ENCODE data around the gene CAMK4. TPM values are rescaled to one million over a fixed set of nuclear protein-coding genes. Genes with fewer than 3 reads are reported as not detected.

Gene CAMK4
- total and polyA plus RNA-seq, 2 donors (not counting 3 experiments of a cell fraction or from before 2014, with no cell fraction given): 2.2 to 5.4 TPM

DNA sequence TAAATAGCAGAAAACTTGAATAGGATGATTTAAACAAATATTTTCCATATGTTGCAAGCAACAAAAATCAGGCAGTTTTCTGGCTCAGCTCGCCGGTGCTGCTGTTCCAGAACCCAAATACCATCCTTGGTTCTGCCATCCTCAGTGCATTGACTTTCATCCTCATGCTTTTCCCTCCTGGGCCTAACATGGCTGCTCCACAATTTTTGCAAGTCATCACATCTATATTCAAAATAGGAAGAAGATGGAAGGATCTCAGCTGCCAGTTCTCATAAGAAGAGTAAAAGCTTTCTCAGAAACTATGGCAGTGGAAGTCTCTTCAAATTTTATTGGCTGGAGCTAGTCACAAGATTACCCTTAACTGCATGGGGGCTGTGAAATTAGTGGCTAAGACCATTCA, 151.5 kb downstream of the CAMK4 start:
- no peak for TF ChIP-seq GATA2 (IDR thresholded peaks at IDR 0.05; ENCODE audit: insufficient read depth, insufficient read length, low read depth, low read length)
- TF ChIP-seq POLR2AphosphoS5 (IDR thresholded peaks at IDR 0.05; ENCODE audit: insufficient read depth, low read depth, low read length): no peak
- no peak for TF ChIP-seq EZH2 (IDR thresholded peaks at IDR 0.05; ENCODE audit: borderline replicate concordance, low read depth, low read length, severe bottlenecking)
- no peak for TF ChIP-seq MYC (IDR thresholded peaks at IDR 0.05; ENCODE audit: low read depth, low read length)
- TF ChIP-seq, protein P1, sequence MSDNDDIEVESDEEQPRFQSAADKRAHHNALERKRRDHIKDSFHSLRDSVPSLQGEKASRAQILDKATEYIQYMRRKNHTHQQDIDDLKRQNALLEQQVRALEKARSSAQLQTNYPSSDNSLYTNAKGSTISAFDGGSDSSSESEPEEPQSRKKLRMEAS (IDR thresholded peaks at IDR 0.05; ENCODE audit: insufficient read depth, insufficient read length): no peak
- no peak for TF ChIP-seq CTCF (IDR thresholded peaks at IDR 0.05; ENCODE audit: extremely low read depth in 1 of 2, insufficient read depth in 1 of 2, low read depth in 1 of 2, low read length in 2 of 2)
- no peak for TF ChIP-seq FOS (IDR thresholded peaks at IDR 0.05; ENCODE audit: borderline replicate concordance, insufficient read depth, low read length)
- no peak for TF ChIP-seq JUN (IDR thresholded peaks at IDR 0.05; ENCODE audit: borderline replicate concordance, insufficient read depth, insufficient read length, low read depth)
- no peak for TF ChIP-seq POLR2A (IDR thresholded peaks at IDR 0.05; ENCODE audit: low read depth, low read length)
- intact Hi-C loops (cut with micrococcal nuclease): no loop called here
- FAIRE-seq (no peak), DNase-seq (ENCODE audit: low read depth, low spot score) (no peak)
- no peak overlapping the region for H3K4me2 ChIP-seq (ENCODE audit: insufficient read depth, low read length)
- POLR2A ChIA-PET: no interaction called here
- no peaks in the 10 kb centered on the region for H3K9me3 ChIP-seq (replicated peaks; ENCODE audit: control insufficient read depth, insufficient read depth, low read length)
- no peaks in the 10 kb centered on the region for H4K20me1 ChIP-seq (replicated peaks; ENCODE audit: control insufficient read depth, extremely low read depth, insufficient read depth, low read length)
- no TSS peak for BruUV-seq (replicated peaks)
- H3K4me1 ChIP-seq (ENCODE audit: control insufficient read depth, extremely low read depth, insufficient read depth, low read length): no peaks in the 10 kb centered on the region
- no peaks in the 10 kb centered on the region for H3K27me3 ChIP-seq (ENCODE audit: control insufficient read depth in 2 of 2, insufficient read depth in 2 of 2, low read length in 2 of 2)
- CTCF ChIA-PET: interaction anchor here (1.2 kb wide), 1 partner anchor 11 kb away, joined by 5 read pairs; no protein-coding TSS in a partner anchor
- H2AFZ ChIP-seq (ENCODE audit: low read depth, low read length): no peak overlapping the region
- no peak overlapping the region for H3K4me3 ChIP-seq (replicated peaks in 1 of 3; ENCODE audit: insufficient read depth in 1 of 3, low read depth in 1 of 3, low read length in 3 of 3)
- no peak overlapping the region for H3K27ac ChIP-seq (ENCODE audit: insufficient read depth, low read depth, low read length)
- H3K36me3 ChIP-seq (ENCODE audit: control insufficient read depth in 2 of 2, extremely low read depth in 1 of 2, insufficient read depth in 2 of 2, low read length in 2 of 2): no peaks in the 10 kb centered on the region
- no peaks in the 10 kb centered on the region for H3K79me2 ChIP-seq (ENCODE audit: control insufficient read depth, insufficient read depth, low read length)
- H3K9me1 ChIP-seq (replicated peaks; ENCODE audit: control insufficient read depth, extremely low read depth, insufficient read depth, low read length): no peaks in the 10 kb centered on the region
- H3K9ac ChIP-seq (replicated peaks; ENCODE audit: extremely low read depth, insufficient read depth, low read length): no peak overlapping the region
- dilution Hi-C loops (cut with MboI; ENCODE audit: extremely low pct_ligation_motif_present, low sequenced_read_pairs): no loop called here
